Transverse colon (tissue), 3 donors: ENCODE data around the gene CSF1R.

Experiments used
- EP300 ChIP-seq: sonication (generic); formaldehyde crosslinking; IDR thresholded peaks from one replicate; pipeline ENCODE4 v1.6.1; 2017; ENCODE audit warnings: antibody characterized with exemption, low read depth
- TF ChIP-seq, protein P1 (sequence below), 5 experiments: fragments of 200-600 bp in 3 of 5; fragments of 450-650 bp in 2 of 5; sonication (generic) in 3 of 5; IDR thresholded peaks; 1 replicate in 2 of 5; 2 replicates in 3 of 5; pipeline ENCODE4 v1.5.1; 2016 to 2017; ENCODE audit warnings: antibody characterized with exemption in 5 of 5, inconsistent platforms in 3 of 5, mild to moderate bottlenecking in 2 of 5, moderate library complexity in 1 of 5

GRCh38 chr5:150045549-150045948 is 40.8 kb downstream of the CSF1R start:
- TF ChIP-seq, protein P1, sequence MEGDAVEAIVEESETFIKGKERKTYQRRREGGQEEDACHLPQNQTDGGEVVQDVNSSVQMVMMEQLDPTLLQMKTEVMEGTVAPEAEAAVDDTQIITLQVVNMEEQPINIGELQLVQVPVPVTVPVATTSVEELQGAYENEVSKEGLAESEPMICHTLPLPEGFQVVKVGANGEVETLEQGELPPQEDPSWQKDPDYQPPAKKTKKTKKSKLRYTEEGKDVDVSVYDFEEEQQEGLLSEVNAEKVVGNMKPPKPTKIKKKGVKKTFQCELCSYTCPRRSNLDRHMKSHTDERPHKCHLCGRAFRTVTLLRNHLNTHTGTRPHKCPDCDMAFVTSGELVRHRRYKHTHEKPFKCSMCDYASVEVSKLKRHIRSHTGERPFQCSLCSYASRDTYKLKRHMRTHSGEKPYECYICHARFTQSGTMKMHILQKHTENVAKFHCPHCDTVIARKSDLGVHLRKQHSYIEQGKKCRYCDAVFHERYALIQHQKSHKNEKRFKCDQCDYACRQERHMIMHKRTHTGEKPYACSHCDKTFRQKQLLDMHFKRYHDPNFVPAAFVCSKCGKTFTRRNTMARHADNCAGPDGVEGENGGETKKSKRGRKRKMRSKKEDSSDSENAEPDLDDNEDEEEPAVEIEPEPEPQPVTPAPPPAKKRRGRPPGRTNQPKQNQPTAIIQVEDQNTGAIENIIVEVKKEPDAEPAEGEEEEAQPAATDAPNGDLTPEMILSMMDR (IDR thresholded peaks at IDR 0.05): peak in 1 of 5 experiments; percentile 7
- TF ChIP-seq EP300: no peak
